Smooth muscle cell (in vitro differentiated cells): Measurements from ENCODE around the gene RNF112. TPM values are rescaled to one million over a fixed set of nuclear protein-coding genes. Genes with fewer than 3 reads are reported as not detected.

Experiments
- DNase-seq: peaks from one replicate; lab custom pipeline; 2025; ENCODE audit not compliant: unreplicated experiment; lab: John Stamatoyannopoulos, UW
- H2AFZ ChIP-seq: fragments of 200-600 bp; sonication (generic); 2 replicates; pipeline ENCODE4 v1.6.0; 2016; ENCODE audit warnings: antibody characterized with exemption, low read depth, mild to moderate bottlenecking
- H3F3A ChIP-seq: fragments of 200-600 bp; sonication (generic); 2 replicates; pipeline ENCODE4 v1.6.0; 2017; ENCODE audit warnings: antibody characterized with exemption, low read depth
- H3K27ac ChIP-seq: fragments of 200-600 bp; sonication (generic); 2 replicates; pipeline ENCODE4 v1.5.1; 2016; ENCODE audit warnings: low read depth, mild to moderate bottlenecking
- H3K27me3 ChIP-seq: fragments of 200-600 bp; sonication (generic); 2 replicates; pipeline ENCODE4 v1.6.1; 2016; ENCODE audit warnings: low read depth, mild to moderate bottlenecking
- H3K36me3 ChIP-seq: fragments of 200-600 bp; sonication (generic); 2 replicates; pipeline ENCODE4 v1.5.1; 2016; ENCODE audit warnings: low read depth
- H3K4me1 ChIP-seq: fragments of 200-600 bp; sonication (generic); 2 replicates; pipeline ENCODE4 v1.5.1; 2016; ENCODE audit warnings: low read depth
- H3K4me2 ChIP-seq: fragments of 200-600 bp; sonication (generic); 2 replicates; pipeline ENCODE4 v1.6.0; 2016; ENCODE audit warnings: mild to moderate bottlenecking
- H3K4me3 ChIP-seq: fragments of 200-600 bp; sonication (generic); 2 replicates; pipeline ENCODE4 v1.5.1; 2016; ENCODE audit warnings: mild to moderate bottlenecking
- H3K79me2 ChIP-seq: fragments of 200-600 bp; sonication (generic); 2 replicates; pipeline ENCODE4 v1.6.0; 2016; ENCODE audit warnings: low read depth, mild to moderate bottlenecking
- H3K9ac ChIP-seq: fragments of 200-600 bp; sonication (generic); 2 replicates; pipeline ENCODE4 v1.6.0; 2016; ENCODE audit warnings: low read depth
- H3K9me3 ChIP-seq: fragments of 200-600 bp; sonication (generic); replicated peaks from 2 replicates; pipeline ENCODE4 v1.5.1; 2016; ENCODE audit warnings: low read depth
- H4K20me1 ChIP-seq: fragments of 200-600 bp; sonication (generic); 2 replicates; pipeline ENCODE4 v1.6.0; 2016; ENCODE audit warnings: low read depth
- CTCF ChIP-seq: fragments of 200-600 bp; sonication (generic); IDR thresholded peaks from 2 replicates; pipeline ENCODE4 v1.5.1; 2017; ENCODE audit warnings: borderline replicate concordance, mild to moderate bottlenecking, antibody characterized with exemption; ENCODE audit not compliant: insufficient read depth, poor library complexity, severe bottlenecking
- WGBS: methylation state at CpG from one replicate; pipeline ENCODE4 v1.1.7; 2016; ENCODE audit warnings: low lambda C conversion rate; 5-methylcytosine and 5-hydroxymethylcytosine counted together
- polyA plus RNA-seq: library from polyadenylated mRNA; unstranded; fragments of >200 nt; fragmentation: Nextera tagmentation; extraction: Ambion mirVana; gene quantifications from 2 replicates; pipeline ENCODE4 v1.2.1, GENCODE V29; 2016
- total RNA-seq: library from RNA; depleted of rRNA; stranded (reverse); fragments of >200 nt; gene quantifications from 2 replicates; pipeline ENCODE4 v1.2.3, GENCODE V29; 2014

Gene RNF112
- total and polyA plus RNA-seq, 2 experiments from 2014 or later = 4.6 to 7.2 TPM

GRCh38 chr17:19381741-19382444, 29.1 kb upstream of the RNF112 start:
- Histone ChIP-seq H2AFZ (no peak overlapping the region), H3K79me2 (peaks cover 24% of the 10 kb centered on the region), H3K9me3 (no peaks in the 10 kb centered on the region), H3K36me3 (no peaks in the 10 kb centered on the region), H3K4me1 (peaks cover 13% of the 10 kb centered on the region), H3K9ac (no peak overlapping the region), H4K20me1 (peaks cover 56% of the 10 kb centered on the region), H3K27me3 (no peaks in the 10 kb centered on the region), H3K4me3 (no peak overlapping the region), H3F3A (peaks cover 30% of the 10 kb centered on the region), H3K4me2 (no peak overlapping the region), H3K27ac (peak overlapping the region; percentile 47)
- 99% methylated on average over 26 of the region's 31 CpGs for WGBS
- DNase-seq = no peak
- TF ChIP-seq CTCF = no peak

GRCh38 chr17:19382531-19383444, 28.2 kb upstream of the RNF112 start:
- Histone ChIP-seq H3K4me1 (peaks cover 18% of the 10 kb centered on the region), H3K9ac (no peak overlapping the region), H3F3A (peaks cover 26% of the 10 kb centered on the region), H3K79me2 (peaks cover 24% of the 10 kb centered on the region), H3K27me3 (no peaks in the 10 kb centered on the region), H3K9me3 (no peaks in the 10 kb centered on the region), H3K36me3 (no peaks in the 10 kb centered on the region), H3K4me2 (no peak overlapping the region), H3K4me3 (no peak overlapping the region), H4K20me1 (peaks cover 56% of the 10 kb centered on the region), H2AFZ (no peak overlapping the region), H3K27ac (peak overlapping the region; percentile 47)
- DNase-seq = no peak
- WGBS = 86% methylated on average over 13 of the region's 13 CpGs
- no peak for TF ChIP-seq CTCF

- peaks cover 26% of the 10 kb centered on the region for H3F3A ChIP-seq
- peak overlapping the region; percentile 49 for H3K27ac ChIP-seq
- peaks cover 19% of the 10 kb centered on the region for H3K79me2 ChIP-seq
- 89% methylated on average over 6 of the region's 6 CpGs for WGBS
- no peak overlapping the region for H3K9ac ChIP-seq
- no peak overlapping the region for H3K4me2 ChIP-seq
- H2AFZ ChIP-seq = no peak overlapping the region
- no peaks in the 10 kb centered on the region for H3K27me3 ChIP-seq
- DNase-seq = no peak
- H4K20me1 ChIP-seq = peaks cover 56% of the 10 kb centered on the region
- H3K4me3 ChIP-seq = no peak overlapping the region
- TF ChIP-seq CTCF = no peak
- H3K4me1 ChIP-seq = peaks cover 20% of the 10 kb centered on the region
- no peaks in the 10 kb centered on the region for H3K36me3 ChIP-seq
- no peaks in the 10 kb centered on the region for H3K9me3 ChIP-seq
Observed at GRCh38 chr17:19383681-19384470, 27.2 kb upstream of the RNF112 start.
